Skin epidermis (tissue), 12 donors: ENCODE data around the gene APOL1.
"Not testable (repeated sequence)": the region's sequence is repeated elsewhere in the genome, so short reads cannot be mapped to it uniquely, and the experiment has no call there.

Experiments
- H3K27ac ChIP-seq, 21 experiments: fragments of 200-600 bp; sonication (generic) in 11 of 21; one replicate each; pipeline ENCODE4 v1.5.0; 2020; ENCODE audit warnings: mild to moderate bottlenecking in 3 of 21, inconsistent platforms in 2 of 21, moderate library complexity in 2 of 21
- H3K4me3 ChIP-seq, 7 experiments: fragments of 200-600 bp; sonication (generic) in 2 of 7; one replicate each; pipeline ENCODE4 v1.5.0; 2020; ENCODE audit warnings: inconsistent platforms in 2 of 7, mild to moderate bottlenecking in 2 of 7, moderate library complexity in 1 of 7

APOL1 gene

GRCh38 chr22:36259615-36260300 is 6.8 kb downstream of the APOL1 start:
- Histone ChIP-seq H3K27ac (peak overlapping the region in 9 of 21 experiments; percentile 5 to 64 (median 40)), H3K4me3 (no peak overlapping the region)

GRCh38 chr22:36261675-36262074 is 8.7 kb downstream of the APOL1 start:
- not testable (repeated sequence) for H3K27ac ChIP-seq, H3K4me3 ChIP-seq

GRCh38 chr22:36262307-36262706 is 9.4 kb downstream of the APOL1 start:
- not testable (repeated sequence) for H3K4me3 ChIP-seq, H3K27ac ChIP-seq

GRCh38 chr22:36263216-36263673 is 10.3 kb downstream of the APOL1 start:
- not testable (repeated sequence) for H3K4me3 ChIP-seq
- peak overlapping the region in 1 of 21 experiments; percentile 21 for H3K27ac ChIP-seq

- H3K27ac ChIP-seq, result peak overlapping the region in 5 of 21 experiments; percentile 4 to 46 (median 34)
- not testable (repeated sequence) for H3K4me3 ChIP-seq
Observed at GRCh38 chr22:36263886-36264664, 11.1 kb downstream of the APOL1 start.

GRCh38 chr22:36267058-36267457 is 14.1 kb downstream of the APOL1 start:
- H3K27ac ChIP-seq, result no peak overlapping the region
- no peak overlapping the region for H3K4me3 ChIP-seq

GRCh38 chr22:36267896-36268485 is 15.1 kb downstream of the APOL1 start:
- Histone ChIP-seq H3K4me3 (no peak overlapping the region), H3K27ac (no peak overlapping the region)

- not testable (repeated sequence) for H3K27ac ChIP-seq, H3K4me3 ChIP-seq
Observed at GRCh38 chr22:36271231-36271630, 18.3 kb downstream of the APOL1 start.

GRCh38 chr22:36271951-36272350 is 19.0 kb downstream of the APOL1 start:
- not testable (repeated sequence) for H3K27ac ChIP-seq

GRCh38 chr22:36274531-36274930 is 21.6 kb downstream of the APOL1 start:
- no peak overlapping the region for H3K27ac ChIP-seq

More at GRCh38 chr22:36271951-36272350, 19.0 kb downstream of the APOL1 start:
- not testable (repeated sequence) for H3K4me3 ChIP-seq

GRCh38 chr22:36277482-36278291 is 24.8 kb downstream of the APOL1 start:
- no peak overlapping the region for H3K27ac ChIP-seq
- no peak overlapping the region for H3K4me3 ChIP-seq

More at GRCh38 chr22:36274531-36274930, 21.6 kb downstream of the APOL1 start:
- no peak overlapping the region for H3K4me3 ChIP-seq

GRCh38 chr22:36279219-36279666 is 26.3 kb downstream of the APOL1 start:
- no peak overlapping the region for H3K27ac ChIP-seq
- H3K4me3 ChIP-seq, result no peak overlapping the region

GRCh38 chr22:36280379-36280778 is 27.4 kb downstream of the APOL1 start:
- Histone ChIP-seq H3K4me3 (no peak overlapping the region), H3K27ac (no peak overlapping the region)

GRCh38 chr22:36281781-36282327 is 28.9 kb downstream of the APOL1 start:
- no peak overlapping the region for H3K4me3 ChIP-seq
- no peak overlapping the region for H3K27ac ChIP-seq

- Histone ChIP-seq H3K27ac (no peak overlapping the region), H3K4me3 (no peak overlapping the region)
Observed at GRCh38 chr22:36282328-36282831, 29.4 kb downstream of the APOL1 start.

- Histone ChIP-seq H3K27ac (no peak overlapping the region), H3K4me3 (no peak overlapping the region)
Observed at GRCh38 chr22:36284171-36284571, 31.2 kb downstream of the APOL1 start.

- H3K27ac ChIP-seq, result peak overlapping the region in 7 of 21 experiments; percentile 11 to 52 (median 28)
Observed at GRCh38 chr22:36285017-36285416, 32.1 kb downstream of the APOL1 start.

GRCh38 chr22:36285545-36285944 is 32.6 kb downstream of the APOL1 start:
- Histone ChIP-seq H3K27ac (peak overlapping the region in 9 of 21 experiments; percentile 1 to 52 (median 42)), H3K4me3 (no peak overlapping the region)

More at GRCh38 chr22:36285017-36285416, 32.1 kb downstream of the APOL1 start:
- no peak overlapping the region for H3K4me3 ChIP-seq
